ENCODE measurements around the gene DGCR2. TPM values are rescaled to one million over a fixed set of nuclear protein-coding genes. Genes with fewer than 3 reads are reported as not detected.
A peak's percentile ranks its signal among the peaks of the same experiment; 100 is the strongest.
"Not testable (repeated sequence)": the region's sequence is repeated elsewhere in the genome, so short reads cannot be mapped to it uniquely, and the experiment has no call there.

DGCR2 gene
- total and polyA plus RNA-seq, 2 of the 8 experiments (the other 6 are each of a cell fraction or from before 2014, with no cell fraction given) = 42.3 to 62.2 TPM

DNA sequence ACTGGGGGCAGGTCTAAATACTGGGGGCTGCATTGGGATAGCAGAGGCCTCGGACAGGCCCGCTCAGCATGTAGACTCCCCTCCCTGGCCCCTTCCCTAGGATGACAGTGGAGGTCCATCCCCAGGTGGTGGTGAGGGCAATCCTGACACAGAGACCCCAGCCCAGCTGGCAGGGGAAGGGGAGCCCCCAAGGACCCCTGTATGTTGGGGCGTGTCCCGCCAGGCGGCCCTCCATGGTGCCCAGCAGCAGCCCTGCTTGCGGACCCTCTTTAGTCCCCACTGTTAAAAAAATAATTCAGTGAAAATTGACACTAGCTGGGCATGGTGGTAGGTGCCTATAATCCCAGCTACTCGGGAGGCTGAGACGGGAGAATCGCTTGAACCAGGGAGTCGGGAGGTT lies 98.3 kb downstream of the DGCR2 start:
- H3K23me2 ChIP-seq (ENCODE audit: low read depth, low read length); H3K9ac ChIP-seq (replicated peaks in 1 of 4; ENCODE audit: extremely low read depth in 1 of 4, low read depth in 3 of 4, low read length in 3 of 4); H4K5ac ChIP-seq (ENCODE audit: insufficient read length, low read depth, low read length); H3K79me1 ChIP-seq (ENCODE audit: low read depth, low read length); H3K9me3 ChIP-seq (ENCODE audit: insufficient read depth in 2 of 2, low read depth in 1 of 2, low read length in 1 of 2); H2BK12ac ChIP-seq (ENCODE audit: low read depth, low read length); H3K18ac ChIP-seq (ENCODE audit: extremely low read depth, low read length); H2BK15ac ChIP-seq (ENCODE audit: low read length); H3K27me3 ChIP-seq (replicated peaks in 1 of 4; ENCODE audit: control insufficient read depth in 3 of 4, extremely low read depth in 1 of 4, insufficient read depth in 3 of 4, low read length in 3 of 4); H3K14ac ChIP-seq (ENCODE audit: insufficient read length); FAIRE-seq; H3K4me2 ChIP-seq (ENCODE audit: insufficient read depth in 1 of 2, low read depth in 2 of 2, low read length in 2 of 2); H3K4me3 ChIP-seq (ENCODE audit: extremely low read depth in 1 of 4, insufficient read depth in 2 of 4, low read depth in 3 of 4, low read length in 4 of 4); H4K91ac ChIP-seq (replicated peaks; ENCODE audit: insufficient read length, low read length); H4K20me1 ChIP-seq (replicated peaks in 1 of 2; ENCODE audit: control insufficient read depth in 1 of 2, insufficient read depth in 2 of 2, low read length in 2 of 2); H2AFZ ChIP-seq (ENCODE audit: low read length); H3K4ac ChIP-seq (replicated peaks; ENCODE audit: insufficient read length, low read depth, low read length); H2BK20ac ChIP-seq (ENCODE audit: low read length); H2AK5ac ChIP-seq (ENCODE audit: low read depth, low read length); H3K56ac ChIP-seq (replicated peaks; ENCODE audit: insufficient read length, low read depth, low read length); H3K27ac ChIP-seq (ENCODE audit: low read depth, low read length); H3K79me2 ChIP-seq (ENCODE audit: control insufficient read depth in 1 of 2, insufficient read depth in 2 of 2, low read length in 2 of 2); H2BK5ac ChIP-seq (ENCODE audit: low read depth, low read length); H3K23ac ChIP-seq (ENCODE audit: insufficient read length); H3K4me1 ChIP-seq (replicated peaks in 1 of 4; ENCODE audit: control insufficient read depth in 3 of 4, insufficient read depth in 4 of 4, low read length in 3 of 4); H3K36me3 ChIP-seq (ENCODE audit: control insufficient read depth in 2 of 4, insufficient read depth in 4 of 4, low read length in 3 of 4); H2BK120ac ChIP-seq (replicated peaks; ENCODE audit: low read depth, low read length); CTCF ChIA-PET (ENCODE audit: partially characterized antibody); H4K8ac ChIP-seq (ENCODE audit: extremely low read depth, insufficient read depth, low read length); POLR2A ChIA-PET (ENCODE audit: partially characterized antibody): not testable (repeated sequence)
- WGBS, 2 experiments (ENCODE audit: extremely low coverage in 1 of 2, insufficient coverage in 1 of 2, insufficient read length in 1 of 2, insufficient replicate concordance in 2 of 2, low coverage in 1 of 2, low lambda C conversion rate in 2 of 2, missing lambda C conversion rate in 1 of 2) = 97% methylated on average over 8 of the region's 10 CpGs; no CpG with 5 or more reads in 1 of the 2 experiments
- DNase-seq (ENCODE audit: low read depth in 1 of 2, low spot score in 2 of 2) = peak in 1 of 2 experiments; percentile 27

All from H1 (cell line).